Hematopoietic multipotent progenitor cell treated with erythropoietin and hydrocortisone succinate and interleukin-3 and kit ligand, for 8 days (in vitro differentiated cells): ENCODE results near the gene TFF2.
A peak's percentile ranks its signal among the peaks of the same experiment; 100 is the strongest.

Experiments
- DNase-seq: peaks from one replicate; pipeline ENCODE4 v3.0.0-alpha.2; 2015

Gene TFF2

DNA sequence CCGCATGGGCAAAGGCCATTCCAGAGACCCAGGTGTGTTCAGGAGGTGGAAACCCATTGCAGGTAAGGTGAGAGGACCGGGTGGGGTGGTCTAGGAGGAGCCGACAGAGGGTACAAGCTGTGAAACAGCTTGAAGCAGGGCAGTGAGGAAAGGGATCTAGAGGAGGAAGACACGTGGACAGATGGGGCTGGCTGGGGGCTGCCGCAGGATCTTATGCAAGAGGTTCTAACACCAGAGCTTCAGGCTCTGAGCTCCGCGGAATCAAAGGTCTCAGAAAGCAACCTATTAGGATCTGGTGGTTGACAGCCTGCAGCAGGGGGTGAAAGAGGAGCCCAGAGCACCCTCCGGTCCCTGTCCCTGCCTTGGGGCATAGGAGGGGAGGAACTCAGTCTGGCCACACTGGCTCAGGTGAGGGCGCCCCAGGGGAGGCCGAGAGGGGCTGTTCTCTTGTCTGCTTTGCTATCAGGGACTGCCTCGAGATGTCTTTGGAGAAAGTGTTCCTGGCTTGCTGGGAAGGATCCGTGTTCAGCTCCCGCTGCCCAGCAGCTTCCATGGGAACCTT is 13.6 kb upstream of the TFF2 start:
- DNase-seq, result no peak

- no peak for DNase-seq
These were observed 12.5 kb upstream of the TFF2 start for GRCh38 chr21:42363312-42363711.

DNA sequence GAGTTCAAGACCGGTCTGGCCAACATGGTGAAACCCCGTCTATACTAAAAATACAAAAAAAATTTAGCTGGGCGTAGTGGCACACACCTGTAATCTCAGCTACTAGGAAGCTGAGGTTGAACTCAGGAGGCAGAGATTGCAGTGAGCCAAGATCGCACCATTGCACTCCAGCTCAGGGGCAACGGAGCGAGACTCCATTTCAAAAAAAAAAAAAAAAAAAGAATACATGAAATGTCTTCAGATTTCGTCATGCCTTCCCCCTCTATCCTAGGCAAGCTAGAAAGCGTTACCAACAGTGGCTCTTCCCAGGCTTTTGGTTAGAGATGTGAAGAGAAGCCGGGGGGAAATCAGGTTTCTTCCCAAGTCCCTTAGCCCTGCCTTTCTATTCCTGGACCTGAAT is 11.9 kb upstream of the TFF2 start:
- no peak for DNase-seq

DNA sequence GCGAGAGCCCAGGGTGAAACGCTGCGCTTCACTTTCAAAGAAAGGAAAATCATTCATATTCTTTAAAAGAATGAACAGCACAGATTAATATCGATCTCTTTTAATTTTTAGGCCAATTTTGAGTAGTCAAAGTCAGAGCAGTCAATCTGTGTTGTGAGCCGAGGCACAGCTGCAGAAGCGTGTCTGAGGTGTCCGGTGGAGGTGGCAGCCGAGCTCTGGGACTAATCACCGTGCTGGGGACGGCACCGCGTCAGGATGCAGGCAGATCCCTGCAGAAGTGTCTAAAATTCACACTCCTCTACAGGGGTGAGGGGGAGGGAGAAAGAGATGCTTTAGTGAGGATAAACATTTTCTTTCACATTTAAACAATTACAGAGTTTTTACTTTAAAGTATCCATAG is 11.4 kb upstream of the TFF2 start:
- DNase-seq, result no peak

DNA sequence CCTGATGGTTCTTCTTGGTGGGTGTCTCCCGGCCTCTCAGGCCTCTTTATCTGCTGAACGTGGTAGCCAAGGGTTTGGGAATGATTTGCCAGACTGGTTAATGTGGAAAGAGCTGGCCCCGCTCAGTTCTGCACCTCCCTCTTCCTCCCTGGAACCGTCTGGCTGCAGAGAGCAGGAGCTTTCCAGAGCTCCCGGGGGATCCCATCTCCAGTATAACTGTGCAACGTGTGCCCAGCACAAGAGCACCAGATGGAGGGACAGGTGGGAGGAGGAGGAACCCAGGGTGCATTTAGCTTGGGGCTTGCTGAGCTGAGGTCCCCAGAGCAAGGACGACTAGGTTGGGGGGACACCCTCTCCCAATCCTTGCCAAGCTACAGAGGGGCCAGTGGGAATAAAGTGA is 10.5 kb upstream of the TFF2 start:
- no peak for DNase-seq

- DNase-seq, result peak; percentile 26
These were observed 9.5 kb upstream of the TFF2 start for GRCh38 chr21:42360317-42360716.

DNA sequence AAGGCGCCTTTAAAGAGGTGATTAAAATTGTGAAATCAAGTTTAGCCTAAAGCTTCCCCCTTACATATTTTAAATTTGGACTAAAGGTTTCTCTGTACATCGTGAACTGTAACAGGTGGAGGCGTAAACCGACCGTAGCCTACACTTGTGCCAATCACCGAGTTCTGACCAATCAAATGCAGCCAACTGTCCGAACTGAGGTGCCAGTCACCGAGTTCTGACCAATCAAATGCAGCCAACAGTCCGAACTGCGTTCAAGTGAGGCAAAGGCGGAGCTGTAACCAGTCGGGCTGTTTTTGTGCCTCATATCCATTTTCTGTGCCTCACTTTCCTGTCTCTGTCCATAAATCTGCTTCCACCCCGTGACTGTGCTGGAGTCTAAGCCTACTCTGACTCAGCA is 8.1 kb upstream of the TFF2 start:
- no peak for DNase-seq

DNA sequence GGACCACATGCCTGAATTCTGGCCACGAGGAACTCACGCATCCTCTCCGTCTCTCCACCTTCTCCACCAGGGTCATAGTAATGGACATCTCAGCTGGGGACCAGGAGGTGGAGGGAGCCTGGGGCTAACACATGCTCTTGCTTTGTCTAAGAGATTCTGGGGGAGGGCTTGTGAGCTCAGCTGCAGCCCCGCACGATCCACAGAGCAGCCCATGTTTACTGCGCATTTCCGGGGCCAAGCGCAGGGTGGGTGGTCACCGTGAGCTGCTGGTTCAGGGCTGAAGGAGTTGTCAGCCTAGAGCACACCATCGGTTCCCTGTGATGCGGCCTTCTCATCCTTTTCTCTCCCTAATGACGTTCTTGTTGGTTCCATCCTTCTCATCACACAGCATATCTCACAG is 7.5 kb upstream of the TFF2 start:
- DNase-seq, result no peak

GRCh38 chr21:42357307-42357706 is 6.5 kb upstream of the TFF2 start:
- DNase-seq, result no peak

- peak; percentile 56 for DNase-seq
These were observed 5.9 kb upstream of the TFF2 start for GRCh38 chr21:42356650-42357049.

DNA sequence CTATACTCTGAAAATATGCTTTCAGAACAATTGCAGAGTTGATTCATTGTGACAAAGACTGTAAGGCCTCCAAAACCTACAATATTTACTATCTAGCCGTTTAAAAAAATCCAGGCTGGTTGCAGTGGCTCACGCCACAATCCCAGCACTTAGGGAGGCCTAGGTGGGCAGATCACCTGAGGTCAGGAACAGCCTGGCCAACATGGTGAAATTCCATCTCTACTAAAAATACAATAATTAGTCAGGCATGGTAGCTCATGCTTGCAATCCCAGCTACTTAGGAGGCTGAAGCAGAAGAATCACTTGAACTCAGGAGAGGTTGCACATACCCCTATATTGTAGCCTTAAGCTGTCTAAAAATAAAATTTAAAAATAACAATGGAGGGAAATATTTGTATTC is 5.3 kb upstream of the TFF2 start:
- DNase-seq, result no peak

DNA sequence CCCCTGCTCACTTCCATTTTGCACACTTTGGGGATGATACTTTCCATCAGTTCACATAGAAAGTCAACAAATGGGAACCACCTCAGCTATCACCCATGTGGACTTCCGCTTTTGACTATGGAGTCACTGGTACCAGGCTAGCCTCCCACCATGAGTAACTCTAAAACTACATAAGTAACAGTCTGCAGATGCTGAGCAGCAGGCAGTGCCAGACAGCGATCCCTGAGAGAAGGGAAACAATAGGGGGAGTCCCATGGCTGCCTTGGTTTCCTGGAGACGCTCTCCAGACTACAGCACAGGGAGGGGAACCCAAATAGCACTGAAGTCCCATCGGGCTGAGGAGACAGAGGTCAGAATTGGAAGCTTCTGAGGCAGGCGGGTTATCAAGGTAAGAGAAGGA is 2.8 kb upstream of the TFF2 start:
- no peak for DNase-seq

DNA sequence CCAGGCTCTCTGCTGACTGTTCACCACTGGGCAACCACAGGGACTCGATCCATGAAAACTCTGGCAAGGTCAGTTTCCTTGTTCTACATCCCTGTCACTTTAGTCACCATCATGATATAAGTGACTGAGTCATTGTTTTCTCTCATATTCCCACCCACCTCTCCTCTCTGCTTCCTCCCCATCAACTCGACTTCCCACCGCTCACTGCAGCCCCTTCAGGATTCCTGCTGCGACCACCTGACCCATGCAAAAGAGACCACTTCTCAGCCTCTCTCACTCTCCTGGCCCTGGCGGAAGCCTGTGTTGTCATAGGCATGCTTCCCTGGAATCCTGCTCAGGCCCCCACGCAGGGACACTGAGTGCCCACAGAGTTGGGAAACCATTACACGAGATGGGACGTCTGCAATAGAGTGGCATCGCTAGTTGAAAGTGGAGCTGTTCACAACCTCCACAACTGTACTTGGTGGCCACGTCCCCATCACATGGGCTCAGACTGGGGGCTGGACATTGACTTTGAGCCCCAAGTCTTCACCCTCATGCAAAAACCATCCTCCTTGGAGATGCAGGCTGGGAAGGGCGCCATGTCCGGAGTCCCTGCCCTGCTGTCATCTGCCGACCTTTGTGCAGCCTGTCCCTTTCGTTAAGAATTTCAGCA is 1.8 kb upstream of the TFF2 start:
- DNase-seq, result no peak

GRCh38 chr21:42351626-42352440 is 1.0 kb upstream of the TFF2 start:
- no peak for DNase-seq

- DNase-seq, result no peak
These were observed 380 bp downstream of the TFF2 start for GRCh38 chr21:42350318-42350910.

DNA sequence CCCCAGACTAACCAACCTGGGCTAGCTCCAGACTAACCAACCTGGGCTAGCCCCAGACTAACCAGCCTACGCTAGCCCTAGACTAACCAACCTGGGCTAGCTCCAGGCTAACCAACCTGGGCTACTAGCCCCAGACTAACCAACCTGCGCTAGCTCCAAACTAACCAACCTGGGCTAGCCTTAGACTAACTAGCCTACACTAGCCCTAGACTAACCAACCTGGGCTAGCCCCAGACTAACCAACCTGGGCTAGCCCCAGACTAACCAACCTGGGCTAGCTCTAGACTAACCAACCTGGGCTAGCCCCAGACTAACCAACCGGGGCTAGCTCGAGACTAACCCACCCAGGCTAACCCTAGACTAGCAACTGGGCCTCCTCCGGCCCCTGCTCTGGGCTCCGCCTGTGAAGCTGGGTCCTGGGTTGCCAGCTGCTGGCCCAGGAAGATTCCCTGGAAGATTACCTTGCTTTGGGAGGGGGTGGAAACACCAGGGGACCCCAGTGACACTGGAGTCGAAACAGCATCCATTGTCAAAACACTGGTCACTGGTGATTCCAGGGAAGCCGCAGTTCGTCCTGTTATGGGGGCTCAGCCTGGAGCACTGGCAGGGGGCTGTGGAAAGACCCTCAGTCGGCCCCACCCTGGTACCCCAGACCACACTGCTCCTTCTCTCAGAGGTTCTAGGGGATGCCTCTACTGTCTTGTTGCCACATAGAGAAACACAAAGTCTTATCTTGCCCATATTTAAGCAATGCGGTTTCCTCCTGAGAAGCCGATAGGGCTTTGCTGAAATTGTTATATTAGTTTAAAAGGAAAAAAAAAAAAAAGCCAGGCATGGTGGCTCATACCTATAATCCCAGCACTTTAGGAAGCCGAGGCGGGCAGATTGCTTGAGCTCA is 1.1 kb downstream of the TFF2 start:
- peak; percentile 43 for DNase-seq

DNA sequence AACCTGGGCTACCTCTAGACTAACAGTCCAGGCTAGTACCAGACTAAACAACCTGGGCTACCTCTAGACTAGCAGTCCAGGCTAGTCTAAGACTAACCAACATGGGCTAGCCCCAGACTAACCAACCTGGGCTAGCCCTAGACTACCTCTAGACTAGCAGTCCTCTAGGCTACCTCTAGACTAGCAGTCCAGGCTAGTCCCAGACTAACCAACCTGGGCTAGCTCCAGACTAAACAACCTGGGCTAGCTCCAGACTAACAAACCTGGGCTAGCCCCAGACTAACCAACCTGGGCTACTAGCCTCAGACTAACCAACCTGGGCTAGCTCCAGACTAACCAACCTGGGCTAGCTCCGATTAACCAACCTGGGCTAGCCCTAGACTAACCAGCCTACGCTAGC is 2.0 kb downstream of the TFF2 start:
- DNase-seq, result no peak

- no peak for DNase-seq
These were observed 3.0 kb downstream of the TFF2 start for GRCh38 chr21:42347601-42348327.

DNA sequence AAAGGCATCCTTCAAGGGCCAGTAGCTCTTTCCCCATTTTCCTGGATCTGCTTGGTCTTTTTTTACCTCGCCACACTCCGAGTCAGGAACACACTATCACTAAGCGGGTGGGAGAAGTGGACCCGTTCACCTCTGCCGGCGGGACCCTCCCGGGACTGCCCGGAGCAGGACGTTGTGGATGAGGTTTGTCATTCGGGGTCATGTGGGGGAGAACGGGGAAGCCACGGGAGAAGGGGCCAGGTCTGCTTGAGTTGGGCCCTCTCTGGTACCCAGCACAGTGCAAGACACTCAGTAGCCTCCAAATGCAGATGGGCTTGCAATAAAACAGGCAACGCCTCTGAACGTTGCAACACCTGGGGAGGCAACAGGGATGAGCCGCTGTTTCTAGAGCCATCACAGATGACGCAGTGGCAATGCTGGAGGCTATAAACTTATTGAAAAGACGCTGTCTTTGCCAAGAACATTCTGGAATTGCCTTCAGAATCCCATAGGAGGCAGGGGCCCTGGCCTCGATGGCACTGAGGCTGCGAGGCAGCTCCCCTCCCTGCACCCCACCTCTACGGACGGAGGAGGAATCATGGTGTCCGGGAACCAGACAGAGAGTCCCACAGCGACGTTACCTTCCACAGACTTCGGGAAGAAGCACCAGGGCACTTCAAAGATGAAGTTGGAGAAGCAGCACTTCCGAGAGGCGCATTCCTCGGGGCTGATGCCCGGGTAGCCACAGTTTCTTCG is 3.8 kb downstream of the TFF2 start:
- no peak for DNase-seq

DNA sequence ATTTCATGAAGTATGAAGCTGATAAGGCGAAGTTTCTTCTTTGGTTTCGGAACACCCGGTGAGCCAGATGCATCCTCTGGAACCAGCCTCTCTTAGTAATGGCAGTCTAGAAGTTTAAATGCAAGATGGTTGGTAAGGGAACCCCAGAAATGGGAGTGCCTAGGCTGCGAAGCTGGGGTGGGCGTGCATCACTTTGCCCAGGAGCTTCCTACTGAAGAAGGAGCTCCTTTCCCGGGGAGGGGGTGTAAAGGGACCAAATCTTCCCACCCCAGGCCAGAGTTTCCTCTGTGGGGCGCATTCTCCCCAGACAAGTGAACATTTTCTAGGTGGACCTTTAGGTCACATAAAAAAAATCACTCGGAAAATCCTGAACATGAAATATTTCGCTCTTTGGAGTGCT is 4.4 kb downstream of the TFF2 start:
- no peak for DNase-seq

- no peak for DNase-seq
These were observed 6.2 kb downstream of the TFF2 start for GRCh38 chr21:42344631-42345030.
